ENCODE results near the gene ZNF862. TPM values are rescaled to one million over a fixed set of nuclear protein-coding genes. Genes with fewer than 3 reads are reported as not detected.

The ZNF862 gene
- total and polyA plus RNA-seq, 2 of the 13 experiments (the other 11 are each of a cell fraction or from before 2014, with no cell fraction given): 0.89 to 2.0 TPM

GRCh38 chr7:149873970-149874643, 35.9 kb downstream of the ZNF862 start (continued):
- TF ChIP-seq ZNF800 (CRISPR knock-in tag; IDR thresholded peaks at IDR 0.05): peak; percentile 60
- TF ChIP-seq GATA4 (IDR thresholded peaks at IDR 0.05; ENCODE audit: borderline replicate concordance, low read depth): 0 out of 2 replicates have a peak, but pooled peaks have one; percentile 11
- TF ChIP-seq ATM (IDR thresholded peaks at IDR 0.05; ENCODE audit: borderline replicate concordance): no peak
- no peak for TF ChIP-seq KLF11 (CRISPR knock-in tag; IDR thresholded peaks at IDR 0.05)
- TF ChIP-seq TERF1 (CRISPR knock-in tag; IDR thresholded peaks at IDR 0.05): no peak
- peak; percentile 71 for TF ChIP-seq HDAC1 (CRISPR knock-in tag; IDR thresholded peaks at IDR 0.05)
- no peak for TF ChIP-seq NFE2L2 (IDR thresholded peaks at IDR 0.05; ENCODE audit: low read length)
- no peak for TF ChIP-seq ZFP91 (CRISPR knock-in tag; IDR thresholded peaks at IDR 0.05; ENCODE audit: borderline replicate concordance)
- peak; percentile 57 for TF ChIP-seq POLR2AphosphoS5 (IDR thresholded peaks at IDR 0.05; ENCODE audit: low read depth, low read length)
- no peak for TF ChIP-seq POGK (CRISPR knock-in tag; conservative IDR thresholded peaks at IDR 0.05)
- TF ChIP-seq, protein P1, sequence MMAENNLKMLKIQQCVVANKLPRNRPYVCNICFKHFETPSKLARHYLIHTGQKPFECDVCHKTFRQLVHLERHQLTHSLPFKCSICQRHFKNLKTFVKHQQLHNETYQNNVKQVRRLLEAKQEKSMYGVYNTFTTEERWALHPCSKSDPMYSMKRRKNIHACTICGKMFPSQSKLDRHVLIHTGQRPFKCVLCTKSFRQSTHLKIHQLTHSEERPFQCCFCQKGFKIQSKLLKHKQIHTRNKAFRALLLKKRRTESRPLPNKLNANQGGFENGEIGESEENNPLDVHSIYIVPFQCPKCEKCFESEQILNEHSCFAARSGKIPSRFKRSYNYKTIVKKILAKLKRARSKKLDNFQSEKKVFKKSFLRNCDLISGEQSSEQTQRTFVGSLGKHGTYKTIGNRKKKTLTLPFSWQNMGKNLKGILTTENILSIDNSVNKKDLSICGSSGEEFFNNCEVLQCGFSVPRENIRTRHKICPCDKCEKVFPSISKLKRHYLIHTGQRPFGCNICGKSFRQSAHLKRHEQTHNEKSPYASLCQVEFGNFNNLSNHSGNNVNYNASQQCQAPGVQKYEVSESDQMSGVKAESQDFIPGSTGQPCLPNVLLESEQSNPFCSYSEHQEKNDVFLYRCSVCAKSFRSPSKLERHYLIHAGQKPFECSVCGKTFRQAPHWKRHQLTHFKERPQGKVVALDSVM (CRISPR knock-in tag; IDR thresholded peaks at IDR 0.05): no peak
- 0 out of 2 replicates have a peak, but pooled peaks have one; percentile 32 for TF ChIP-seq ZNF879 (CRISPR knock-in tag; IDR thresholded peaks at IDR 0.05)
- peak; percentile 40 for TF ChIP-seq MXD3 (CRISPR knock-in tag; IDR thresholded peaks at IDR 0.05)
- TF ChIP-seq ZBTB7B (CRISPR knock-in tag; IDR thresholded peaks at IDR 0.05): peak; percentile 46
- no peak for TF ChIP-seq ZSCAN21 (CRISPR knock-in tag; IDR thresholded peaks at IDR 0.05; ENCODE audit: borderline replicate concordance)
- TF ChIP-seq, protein P2, sequence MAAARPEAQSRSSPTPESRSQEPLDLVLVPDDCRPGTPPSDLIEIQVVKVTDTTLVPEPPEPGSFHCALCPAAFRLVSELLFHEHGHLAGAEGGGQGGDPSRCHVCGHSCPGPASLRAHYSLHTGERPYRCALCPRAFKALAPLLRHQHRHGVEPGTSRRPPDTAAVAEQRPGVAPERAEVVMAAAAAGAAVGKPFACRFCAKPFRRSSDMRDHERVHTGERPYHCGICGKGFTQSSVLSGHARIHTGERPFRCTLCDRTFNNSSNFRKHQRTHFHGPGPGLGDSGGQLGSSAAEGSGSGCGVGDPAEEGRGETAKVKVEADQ (CRISPR knock-in tag; IDR thresholded peaks at IDR 0.05; ENCODE audit: borderline replicate concordance): no peak
- TF ChIP-seq KLF9 (CRISPR knock-in tag; IDR thresholded peaks at IDR 0.05; ENCODE audit: low read depth): no peak
- no peak for TF ChIP-seq PRPF4 (IDR thresholded peaks at IDR 0.05; ENCODE audit: low read depth, low read length, poor library complexity, severe bottlenecking)
